ENCODE data around the gene PPP1R1A. TPM values are rescaled to one million over a fixed set of nuclear protein-coding genes. Genes with fewer than 3 reads are reported as not detected.

Gene PPP1R1A
- total RNA-seq, 1 donor from 2014 or later: not detected

- H3K27ac Mint-ChIP-seq (ENCODE audit: unreplicated experiment): no peak overlapping the region
Observed at GRCh38 chr12:54608156-54608555, 19.7 kb upstream of the PPP1R1A start.

DNA sequence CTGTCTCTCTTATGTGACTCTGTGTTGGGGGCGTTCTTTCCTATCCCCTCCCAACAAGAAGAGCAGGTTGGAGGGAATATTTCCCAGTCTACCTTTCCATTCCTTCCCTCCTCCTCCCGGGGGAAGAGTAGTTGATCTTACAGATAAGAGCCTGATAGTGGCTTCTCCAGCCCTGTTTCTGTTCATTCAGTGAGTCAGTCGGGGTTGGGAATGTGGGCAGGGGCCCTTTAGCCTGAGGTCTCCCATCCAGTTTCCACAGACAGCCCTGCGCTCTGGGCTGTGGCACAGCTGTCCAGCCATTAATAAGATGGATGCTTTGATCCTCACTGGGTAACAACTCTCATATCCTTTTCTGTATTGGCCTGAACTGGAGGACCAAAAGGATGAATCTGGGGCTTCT is 18.1 kb upstream of the PPP1R1A start:
- Mint-ChIP-seq H3K27me3 (ENCODE audit: unreplicated experiment) (peaks cover 21% of the 10 kb centered on the region), H3K36me3 (ENCODE audit: unreplicated experiment) (no peaks in the 10 kb centered on the region), H3K4me3 (ENCODE audit: unreplicated experiment) (no peak overlapping the region), H3K27ac (ENCODE audit: unreplicated experiment) (no peak overlapping the region), H3K4me1 (ENCODE audit: unreplicated experiment) (no peaks in the 10 kb centered on the region), H3K9me3 (ENCODE audit: unreplicated experiment) (no peaks in the 10 kb centered on the region)
- TF ChIP-seq CTCF (IDR thresholded peaks at IDR 0.05): no peak
- no peak for DNase-seq (ENCODE audit: extremely low spot score, unreplicated experiment)

More at GRCh38 chr12:54608156-54608555, 19.7 kb upstream of the PPP1R1A start:
- Mint-ChIP-seq H3K36me3 (ENCODE audit: unreplicated experiment) (no peaks in the 10 kb centered on the region), H3K4me1 (ENCODE audit: unreplicated experiment) (no peaks in the 10 kb centered on the region), H3K27me3 (ENCODE audit: unreplicated experiment) (peaks cover 21% of the 10 kb centered on the region), H3K4me3 (ENCODE audit: unreplicated experiment) (no peak overlapping the region), H3K9me3 (ENCODE audit: unreplicated experiment) (no peaks in the 10 kb centered on the region)
- no peak for TF ChIP-seq CTCF (IDR thresholded peaks at IDR 0.05)
- no peak for DNase-seq (ENCODE audit: extremely low spot score, unreplicated experiment)

GRCh38 chr12:54605138-54605970 is 16.9 kb upstream of the PPP1R1A start:
- H3K27me3 Mint-ChIP-seq (ENCODE audit: unreplicated experiment): peaks cover 21% of the 10 kb centered on the region
- no peaks in the 10 kb centered on the region for H3K9me3 Mint-ChIP-seq (ENCODE audit: unreplicated experiment)
- H3K36me3 Mint-ChIP-seq (ENCODE audit: unreplicated experiment): no peaks in the 10 kb centered on the region
- no peaks in the 10 kb centered on the region for H3K4me1 Mint-ChIP-seq (ENCODE audit: unreplicated experiment)
- TF ChIP-seq CTCF (IDR thresholded peaks at IDR 0.05): no peak
- no peak overlapping the region for H3K4me3 Mint-ChIP-seq (ENCODE audit: unreplicated experiment)
- no peak for DNase-seq (ENCODE audit: extremely low spot score, unreplicated experiment)
- H3K27ac Mint-ChIP-seq (ENCODE audit: unreplicated experiment): no peak overlapping the region

GRCh38 chr12:54604436-54604835 is 16.0 kb upstream of the PPP1R1A start:
- Mint-ChIP-seq H3K36me3 (ENCODE audit: unreplicated experiment) (no peaks in the 10 kb centered on the region), H3K27ac (ENCODE audit: unreplicated experiment) (no peak overlapping the region), H3K9me3 (ENCODE audit: unreplicated experiment) (no peaks in the 10 kb centered on the region), H3K4me1 (ENCODE audit: unreplicated experiment) (no peaks in the 10 kb centered on the region), H3K27me3 (ENCODE audit: unreplicated experiment) (peaks cover 25% of the 10 kb centered on the region), H3K4me3 (ENCODE audit: unreplicated experiment) (no peak overlapping the region)
- no peak for TF ChIP-seq CTCF (IDR thresholded peaks at IDR 0.05)
- DNase-seq (ENCODE audit: extremely low spot score, unreplicated experiment): no peak

GRCh38 chr12:54603872-54604271 is 15.4 kb upstream of the PPP1R1A start:
- TF ChIP-seq CTCF (IDR thresholded peaks at IDR 0.05): no peak
- H3K27me3 Mint-ChIP-seq (ENCODE audit: unreplicated experiment): peaks cover 28% of the 10 kb centered on the region
- no peak overlapping the region for H3K27ac Mint-ChIP-seq (ENCODE audit: unreplicated experiment)
- no peak overlapping the region for H3K4me3 Mint-ChIP-seq (ENCODE audit: unreplicated experiment)
- DNase-seq (ENCODE audit: extremely low spot score, unreplicated experiment): no peak
- H3K36me3 Mint-ChIP-seq (ENCODE audit: unreplicated experiment): no peaks in the 10 kb centered on the region
- H3K9me3 Mint-ChIP-seq (ENCODE audit: unreplicated experiment): no peaks in the 10 kb centered on the region
- H3K4me1 Mint-ChIP-seq (ENCODE audit: unreplicated experiment): no peaks in the 10 kb centered on the region
